ENCODE results near the gene TBL1X.

Gene TBL1X

DNA sequence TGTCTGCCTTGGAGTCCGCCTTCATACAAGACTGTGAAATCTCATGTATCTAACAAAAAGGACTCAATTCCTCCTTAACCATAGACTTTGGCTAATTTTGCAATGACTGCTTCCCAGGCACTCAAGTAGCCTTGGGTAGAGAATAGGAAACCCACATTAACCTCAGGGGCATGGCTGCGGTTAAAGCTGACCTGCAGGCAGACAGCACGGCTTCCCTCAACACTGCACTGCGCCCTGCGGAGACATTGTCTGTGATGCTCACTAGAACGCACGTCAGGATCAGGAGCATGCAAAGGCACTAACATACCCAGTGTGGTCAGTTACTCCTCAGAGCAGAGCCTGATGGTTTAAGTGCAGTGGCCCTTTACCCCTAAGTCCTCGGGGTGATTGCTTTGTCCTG, 311.1 kb downstream of the TBL1X start:
- no peak for DNase-seq

DNA sequence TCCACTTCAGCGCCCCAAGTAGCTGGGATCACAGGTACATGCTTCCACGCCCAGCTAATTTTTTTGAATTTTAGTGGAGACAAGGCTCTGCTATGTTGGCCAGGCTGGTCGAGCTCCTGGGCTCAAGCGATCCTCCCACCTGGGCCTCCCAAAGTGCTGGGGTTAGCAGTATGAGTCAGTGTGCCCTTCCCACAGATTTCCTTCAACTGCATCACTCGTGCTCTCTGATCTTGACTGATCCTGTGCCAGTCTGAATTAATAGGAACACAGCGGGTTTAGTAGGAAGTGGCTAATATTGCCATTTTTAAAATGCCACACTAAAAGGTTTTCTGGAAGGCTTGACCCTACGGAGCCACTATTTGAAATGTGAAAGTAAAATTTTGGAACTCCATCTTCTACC, 317.1 kb downstream of the TBL1X start:
- no peak for DNase-seq

DNA sequence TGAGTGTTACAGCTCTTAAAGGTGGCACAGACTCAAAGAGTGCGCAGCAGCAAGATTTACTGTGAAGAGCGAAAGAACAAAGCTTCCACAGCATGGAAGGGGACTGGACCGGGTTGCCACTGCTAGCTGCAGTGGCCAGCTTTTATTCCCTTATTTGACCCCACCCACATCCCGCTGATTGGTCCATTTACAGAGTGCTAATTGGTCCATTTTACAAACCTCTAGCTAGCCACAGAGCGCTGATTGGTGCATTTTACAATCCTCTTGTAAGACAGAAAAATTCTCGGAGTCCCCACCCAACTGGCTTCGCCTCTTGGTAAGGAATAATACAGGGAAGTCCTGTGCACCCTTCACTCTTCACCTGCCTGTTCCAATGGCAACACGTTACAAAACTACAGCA, 319.5 kb downstream of the TBL1X start:
- no peak for DNase-seq

DNA sequence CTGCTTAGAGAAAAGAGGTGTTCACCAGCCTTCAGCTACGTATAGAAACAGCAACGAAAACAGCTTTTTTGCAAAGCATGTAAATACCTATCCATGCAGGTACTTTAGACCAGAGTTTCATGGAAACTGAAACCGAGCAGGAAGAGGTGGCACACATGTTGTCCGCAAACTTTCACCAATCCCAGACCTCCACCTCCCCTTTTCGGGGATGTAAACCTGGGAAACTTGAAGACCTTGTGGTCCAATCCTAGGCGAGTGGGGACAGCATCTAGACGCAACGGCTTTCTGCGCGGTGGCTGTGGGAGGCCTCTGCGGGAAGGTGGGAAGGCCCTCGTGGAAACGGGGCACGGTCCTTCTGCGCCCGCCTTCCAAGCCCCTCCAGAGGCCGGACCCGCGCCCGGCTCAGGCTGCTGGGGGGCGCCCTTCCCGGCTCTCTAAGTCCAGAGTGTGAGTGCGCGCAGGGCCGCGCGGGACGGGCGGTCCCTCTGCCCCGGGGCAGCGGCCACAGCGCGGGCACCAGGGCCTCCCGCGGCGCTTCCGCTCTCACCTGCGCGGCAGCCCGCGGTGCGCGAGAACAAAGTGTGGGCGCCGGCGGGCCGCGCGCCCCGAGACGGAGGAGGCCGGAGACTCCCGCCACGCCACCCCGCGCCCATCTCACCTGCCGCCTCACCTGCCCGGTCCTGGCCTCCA, 320.5 kb downstream of the TBL1X start:
- no peak for DNase-seq

DNA sequence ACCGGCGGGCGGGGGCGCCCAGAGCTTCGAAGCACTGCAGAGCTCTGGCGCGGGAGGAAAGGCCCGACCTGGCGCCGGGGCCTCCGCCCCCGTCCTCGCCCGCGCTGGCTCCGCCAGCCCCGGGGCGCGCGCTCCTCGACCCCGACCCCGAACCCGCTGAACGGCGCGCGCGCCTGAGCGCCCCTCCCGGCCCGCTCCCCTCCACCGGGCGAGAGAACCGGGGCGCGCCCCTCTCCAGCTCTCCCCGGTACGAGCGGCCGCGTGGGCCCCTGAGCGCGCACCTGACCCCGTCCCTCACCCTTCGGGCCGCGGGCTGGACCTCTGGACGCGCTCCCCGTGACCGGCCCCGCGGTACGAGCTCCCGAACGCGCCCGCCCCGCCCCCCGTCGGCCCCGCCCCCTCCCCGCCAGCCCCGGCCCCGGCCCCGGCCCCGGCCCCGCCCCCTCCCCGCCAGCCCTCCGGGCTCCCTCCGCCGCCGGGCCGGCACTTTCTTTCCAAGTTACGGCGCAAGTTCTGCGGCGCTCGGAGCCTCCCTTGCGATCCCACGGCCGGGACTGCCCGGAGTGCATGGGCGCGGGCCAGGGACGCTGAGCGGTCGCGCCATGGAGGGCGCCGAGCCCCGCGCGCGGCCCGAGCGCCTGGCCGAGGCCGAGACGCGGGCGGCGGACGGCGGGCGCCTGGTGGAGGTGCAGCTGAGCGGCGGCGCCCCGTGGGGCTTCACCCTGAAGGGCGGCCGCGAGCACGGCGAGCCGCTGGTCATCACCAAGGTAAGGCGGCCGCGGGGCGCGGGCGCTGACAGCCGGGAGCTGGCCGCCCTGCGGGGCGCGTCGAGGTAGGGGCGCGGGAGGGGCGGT, 321.3 kb downstream of the TBL1X start, which contains the start of gene SHROOM2:
SHROOM2 (plus strand) TSS at position 486 of the 854 bp plus-strand sequence; CDS start at position 603, 117 bp downstream.
- DNase-seq = no peak

DNA sequence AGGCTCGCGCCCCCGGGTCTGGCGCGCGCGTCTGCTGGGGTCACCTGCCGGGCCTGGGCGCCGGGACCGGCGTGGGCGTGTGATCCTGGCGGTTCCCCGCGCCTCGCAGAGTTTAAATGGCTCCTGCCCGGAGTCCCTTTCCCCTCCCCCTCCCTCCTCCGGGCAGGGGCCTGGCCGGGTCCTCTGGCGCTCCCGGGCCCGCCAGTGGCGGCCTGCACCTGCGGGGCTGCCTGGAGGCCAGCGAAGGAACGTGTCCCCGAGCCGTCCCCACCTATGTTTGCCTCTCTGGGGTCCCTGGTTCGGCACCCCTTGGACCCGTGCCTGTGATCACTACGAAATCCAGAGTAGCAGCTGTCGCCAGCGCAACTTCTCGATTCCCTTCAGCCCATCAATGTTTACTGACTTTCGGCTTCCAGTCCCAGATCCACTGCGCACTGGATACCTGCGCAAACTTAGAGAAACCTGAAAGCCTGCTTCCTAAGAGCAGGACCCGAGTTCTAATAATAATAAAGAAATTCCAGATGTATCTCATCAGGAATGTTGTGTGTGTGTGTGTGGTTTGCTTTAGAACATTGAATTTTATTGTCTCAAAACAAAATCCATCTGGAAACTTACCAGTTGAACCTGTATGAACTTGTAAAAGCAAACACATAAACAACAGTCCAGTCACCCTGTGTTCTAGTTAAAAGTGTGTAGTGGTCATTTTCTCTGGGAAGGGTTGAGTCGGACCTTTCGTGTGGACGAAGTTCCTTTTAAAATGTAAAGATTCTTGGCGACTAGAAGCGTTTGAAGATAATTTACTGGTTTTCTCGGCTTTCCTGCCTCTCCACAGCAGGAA, 322.2 kb downstream of the TBL1X start:
- no peak for DNase-seq

DNA sequence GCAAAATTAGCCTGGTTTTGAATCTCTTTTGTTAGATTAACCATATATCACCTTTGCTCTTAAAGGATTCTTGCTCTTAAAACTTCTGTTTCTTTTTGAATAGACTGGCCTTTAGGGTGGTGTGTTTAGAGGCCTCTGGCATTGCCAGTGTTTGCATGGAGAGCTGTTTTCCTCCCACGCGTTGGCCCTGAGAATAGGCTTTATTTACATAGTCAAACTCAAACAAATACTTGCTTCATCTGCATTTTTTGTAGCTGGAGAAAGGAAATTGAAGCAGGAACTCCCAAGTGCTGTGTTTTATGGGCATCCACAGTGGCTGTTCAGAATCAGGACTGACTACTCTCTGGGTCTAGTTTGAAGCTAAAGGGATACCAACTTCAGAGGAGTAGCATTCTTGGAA, 324.1 kb downstream of the TBL1X start:
- no peak for DNase-seq

DNA sequence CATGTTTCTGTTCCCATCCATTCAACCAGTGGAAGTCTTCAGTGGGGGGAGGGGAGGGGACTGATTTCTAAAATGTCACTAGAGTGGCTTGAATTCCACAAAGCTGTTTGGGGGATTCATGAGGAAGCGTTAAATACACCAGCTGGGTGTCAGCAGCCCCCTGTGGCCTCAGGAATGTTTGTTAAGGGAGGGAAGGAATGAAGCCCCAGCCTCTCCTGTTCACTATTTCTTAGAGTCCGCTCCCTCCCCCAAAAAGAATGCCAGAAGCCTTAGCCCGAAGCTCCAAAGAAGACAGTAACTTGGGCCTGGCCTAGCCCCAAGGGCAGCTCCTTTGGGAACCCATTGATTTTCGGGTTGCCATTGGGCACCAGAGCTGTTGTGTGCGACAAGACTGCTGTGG, 324.7 kb downstream of the TBL1X start:
- DNase-seq = no peak
